ENCODE measurements around the gene SIGLEC15. TPM values are rescaled to one million over a fixed set of nuclear protein-coding genes. Genes with fewer than 3 reads are reported as not detected.

Gene SIGLEC15
- total and polyA plus RNA-seq, 12 donors, result 0.09 to 4.2 (median 0.31) TPM; not detected in 2

DNA sequence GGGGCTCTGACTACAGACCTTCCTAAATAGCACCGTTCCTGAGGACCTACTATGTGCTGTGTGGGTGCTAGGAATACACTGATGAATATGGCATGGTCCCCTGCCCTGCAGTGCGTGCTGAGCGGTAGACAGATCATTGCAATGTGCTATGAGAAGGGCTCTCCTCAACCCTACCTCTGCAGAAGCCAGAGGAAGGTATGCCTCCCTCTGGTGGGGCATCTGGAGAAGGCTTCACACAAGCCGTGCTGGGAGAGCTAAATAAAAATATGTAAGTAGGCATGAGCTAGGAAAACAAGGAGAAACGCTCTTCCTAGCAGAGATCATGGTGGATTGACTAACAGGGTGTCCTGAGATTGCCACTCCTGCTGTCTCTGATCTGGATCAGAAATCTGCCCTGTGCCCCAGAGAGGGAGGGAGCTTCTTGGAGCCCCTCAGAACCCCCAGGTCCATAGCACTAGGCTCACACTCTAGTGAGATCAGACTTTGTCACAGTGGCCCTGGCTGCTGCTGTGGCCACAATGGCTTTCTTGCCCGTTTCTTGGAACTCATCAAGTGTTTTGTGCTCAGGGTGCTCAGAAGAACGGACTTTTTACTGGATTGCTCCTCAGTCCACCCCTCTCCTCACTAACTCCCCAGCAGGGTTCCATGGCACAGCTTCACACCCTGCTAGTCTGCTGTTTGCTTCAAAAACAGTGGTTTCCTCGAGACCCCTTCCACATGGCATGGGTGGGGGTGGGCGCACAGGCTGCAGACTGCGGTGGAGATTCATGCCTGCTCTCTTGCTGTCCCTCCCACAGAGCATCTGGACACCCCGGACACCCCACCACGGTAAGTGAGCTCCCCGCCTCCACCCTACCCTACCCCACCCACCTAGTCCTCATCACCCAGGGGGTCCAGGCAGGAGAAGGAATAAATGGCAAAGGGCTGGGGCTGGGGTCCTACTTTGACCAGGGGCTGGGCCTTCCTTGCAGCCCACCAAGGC is 14.2 kb downstream of the SIGLEC15 start:
- peaks cover 17 to 19% of the 10 kb centered on the region in 2 donors for H3K4me1 ChIP-seq (replicated peaks in 1 of 2)
- H3K36me3 ChIP-seq (replicated peaks in 1 of 2), result no peaks in the 10 kb centered on the region
- peaks cover 10% of the 10 kb centered on the region for H3K27me3 ChIP-seq
- peak in 5 of 7 donors; percentile 51 to 74 (median 56) for DNase-seq
- no peak for TF ChIP-seq POLR2A (IDR thresholded peaks at IDR 0.05)
- TF ChIP-seq, protein P1, sequence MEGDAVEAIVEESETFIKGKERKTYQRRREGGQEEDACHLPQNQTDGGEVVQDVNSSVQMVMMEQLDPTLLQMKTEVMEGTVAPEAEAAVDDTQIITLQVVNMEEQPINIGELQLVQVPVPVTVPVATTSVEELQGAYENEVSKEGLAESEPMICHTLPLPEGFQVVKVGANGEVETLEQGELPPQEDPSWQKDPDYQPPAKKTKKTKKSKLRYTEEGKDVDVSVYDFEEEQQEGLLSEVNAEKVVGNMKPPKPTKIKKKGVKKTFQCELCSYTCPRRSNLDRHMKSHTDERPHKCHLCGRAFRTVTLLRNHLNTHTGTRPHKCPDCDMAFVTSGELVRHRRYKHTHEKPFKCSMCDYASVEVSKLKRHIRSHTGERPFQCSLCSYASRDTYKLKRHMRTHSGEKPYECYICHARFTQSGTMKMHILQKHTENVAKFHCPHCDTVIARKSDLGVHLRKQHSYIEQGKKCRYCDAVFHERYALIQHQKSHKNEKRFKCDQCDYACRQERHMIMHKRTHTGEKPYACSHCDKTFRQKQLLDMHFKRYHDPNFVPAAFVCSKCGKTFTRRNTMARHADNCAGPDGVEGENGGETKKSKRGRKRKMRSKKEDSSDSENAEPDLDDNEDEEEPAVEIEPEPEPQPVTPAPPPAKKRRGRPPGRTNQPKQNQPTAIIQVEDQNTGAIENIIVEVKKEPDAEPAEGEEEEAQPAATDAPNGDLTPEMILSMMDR (IDR thresholded peaks at IDR 0.05), result peak in 5 of 6 experiments; percentile 42 to 60 (median 52)
- WGBS, 4 donors, result 57 to 72% (median 66%) methylated on average over 8 to 13 of the region's 13 CpGs
- no peak overlapping the region for H3K27ac ChIP-seq
- intact Hi-C loops (cut with DNase I), result no loop called here
- H3K9me3 ChIP-seq (replicated peaks in 1 of 3), result no peaks in the 10 kb centered on the region
- peak overlapping the region in 1 of 4 donors; percentile 18 for H3K4me3 ChIP-seq

DNA sequence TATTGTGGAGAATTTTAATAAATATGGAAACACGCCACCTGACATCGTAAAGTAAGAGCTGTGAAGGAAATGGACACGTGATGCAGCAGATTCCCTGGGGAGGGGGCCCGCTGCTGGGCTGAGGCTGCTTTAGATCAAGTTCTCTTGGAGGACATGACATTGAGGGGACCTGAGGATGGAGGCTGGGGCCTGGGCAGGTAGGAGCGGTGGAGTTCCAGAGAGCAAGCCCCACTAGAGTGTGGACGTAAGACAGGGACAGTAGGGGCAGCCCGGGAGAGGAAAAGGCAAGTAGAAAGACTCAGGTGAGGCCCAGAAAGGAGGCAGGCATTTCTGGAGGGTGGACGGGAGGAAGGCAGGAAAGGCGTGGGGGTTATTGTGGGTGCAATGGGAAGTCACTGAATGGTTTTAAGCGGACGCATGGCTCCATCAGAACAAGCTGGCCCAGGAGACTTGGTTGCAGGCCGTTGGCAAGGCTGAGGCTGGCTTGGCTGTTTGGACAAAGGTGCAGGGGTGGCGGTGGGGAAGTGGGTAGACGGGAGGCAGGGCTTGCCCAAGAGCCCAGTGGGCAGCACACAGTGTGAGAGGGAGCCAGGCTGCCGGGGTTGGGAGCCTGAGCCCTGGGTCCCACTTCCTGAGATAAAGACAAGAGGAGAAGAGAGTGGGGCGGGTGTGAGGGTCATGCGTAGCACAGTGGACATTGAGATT is 15.7 kb downstream of the SIGLEC15 start:
- DNase-seq, result no peak
- H3K4me1 ChIP-seq (replicated peaks in 1 of 2), result peaks cover 17 to 19% of the 10 kb centered on the region in 2 donors
- H3K36me3 ChIP-seq (replicated peaks in 1 of 2), result no peaks in the 10 kb centered on the region
- no peak overlapping the region for H3K4me3 ChIP-seq
- peaks cover 10% of the 10 kb centered on the region for H3K27me3 ChIP-seq
- no peak overlapping the region for H3K27ac ChIP-seq
- no peaks in the 10 kb centered on the region for H3K9me3 ChIP-seq (replicated peaks in 1 of 3)
- intact Hi-C loops (cut with DNase I), result no loop called here
- TF ChIP-seq, protein P1 (IDR thresholded peaks at IDR 0.05), result no peak
- TF ChIP-seq POLR2A (IDR thresholded peaks at IDR 0.05), result no peak
- WGBS, 4 donors, result 75 to 84% (median 79%) methylated on average over 17 of the region's 17 CpGs

DNA sequence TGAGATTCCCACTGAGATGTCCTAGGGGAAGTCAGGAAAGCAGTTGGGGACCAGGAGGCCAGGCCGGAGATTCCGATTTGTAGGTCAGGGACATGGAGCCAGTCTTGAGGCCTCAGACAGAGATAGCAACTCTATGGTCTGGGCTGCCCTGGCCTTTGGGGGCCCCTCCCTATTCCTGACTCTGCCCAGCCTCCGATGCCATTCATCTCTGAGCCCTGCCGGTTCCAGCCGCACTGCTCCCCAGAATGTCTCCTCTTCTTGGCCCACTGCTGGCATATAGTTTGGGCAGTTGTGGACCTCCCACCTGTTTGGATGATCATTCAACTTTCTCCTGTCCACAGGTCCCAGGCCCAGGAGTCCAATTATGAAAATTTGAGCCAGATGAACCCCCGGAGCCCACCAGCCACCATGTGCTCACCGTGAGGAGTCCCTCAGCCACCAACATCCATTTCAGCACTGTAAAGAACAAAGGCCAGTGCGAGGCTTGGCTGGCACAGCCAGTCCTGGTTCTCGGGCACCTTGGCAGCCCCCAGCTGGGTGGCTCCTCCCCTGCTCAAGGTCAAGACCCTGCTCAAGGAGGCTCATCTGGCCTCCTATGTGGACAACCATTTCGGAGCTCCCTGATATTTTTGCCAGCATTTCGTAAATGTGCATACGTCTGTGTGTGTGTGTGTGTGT is 16.4 kb downstream of the SIGLEC15 start:
- intact Hi-C loops (cut with DNase I), result no loop called here
- H3K27ac ChIP-seq, result no peak overlapping the region
- WGBS, 4 donors, result 74 to 88% (median 82%) methylated on average over 8 to 12 of the region's 12 CpGs
- H3K36me3 ChIP-seq (replicated peaks in 1 of 2), result no peaks in the 10 kb centered on the region
- peaks cover 17 to 19% of the 10 kb centered on the region in 2 donors for H3K4me1 ChIP-seq (replicated peaks in 1 of 2)
- TF ChIP-seq POLR2A (IDR thresholded peaks at IDR 0.05), result no peak
- TF ChIP-seq, protein P1 (IDR thresholded peaks at IDR 0.05), result no peak
- no peaks in the 10 kb centered on the region for H3K9me3 ChIP-seq (replicated peaks in 1 of 3)
- H3K4me3 ChIP-seq, result no peak overlapping the region
- DNase-seq, result no peak
- H3K27me3 ChIP-seq, result peaks cover 10% of the 10 kb centered on the region

DNA sequence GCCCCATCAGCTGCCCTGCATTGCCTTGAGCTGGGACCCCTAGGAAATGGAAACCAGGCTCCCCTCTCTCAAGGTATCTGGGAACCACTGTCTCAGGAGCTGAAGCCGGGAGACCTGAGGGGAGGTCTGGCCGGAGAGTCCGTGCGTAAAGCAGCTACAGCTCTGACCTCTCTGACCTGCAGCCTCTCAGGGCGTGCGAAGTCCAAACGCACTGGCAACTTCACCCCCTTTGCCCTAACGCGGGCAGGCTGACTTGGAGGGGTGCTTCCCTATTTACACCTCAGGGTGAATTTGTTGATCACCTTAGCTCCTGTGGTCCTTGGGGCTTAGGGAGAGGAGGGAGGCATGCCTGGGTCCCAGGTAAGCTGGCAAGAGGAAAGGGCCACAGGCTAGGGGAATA is 17.5 kb downstream of the SIGLEC15 start:
- no peak overlapping the region for H3K4me3 ChIP-seq
- intact Hi-C loops (cut with DNase I), result no loop called here
- H3K4me1 ChIP-seq (replicated peaks in 1 of 2), result peaks cover 10% of the 10 kb centered on the region in 2 donors
- TF ChIP-seq, protein P1 (IDR thresholded peaks at IDR 0.05), result no peak
- H3K36me3 ChIP-seq (replicated peaks in 1 of 2), result no peaks in the 10 kb centered on the region
- peaks cover 5% of the 10 kb centered on the region for H3K27me3 ChIP-seq
- H3K27ac ChIP-seq, result no peak overlapping the region
- 84 to 87% (median 86%) methylated on average over 9 of the region's 9 CpGs for WGBS, 4 donors
- no peaks in the 10 kb centered on the region for H3K9me3 ChIP-seq (replicated peaks in 1 of 3)
- no peak for DNase-seq
